IPS DF 4.7 (cell line): ENCODE measurements around the gene TCF7L2.
A peak's percentile ranks its signal among the peaks of the same experiment; 100 is the strongest.

Source experiments
- DNase-seq: peaks from one replicate; pipeline ENCODE4 v3.0.0-alpha.2; 2013; ENCODE audit warnings: low spot score; ENCODE audit errors: extremely low read depth

TCF7L2 gene

DNA sequence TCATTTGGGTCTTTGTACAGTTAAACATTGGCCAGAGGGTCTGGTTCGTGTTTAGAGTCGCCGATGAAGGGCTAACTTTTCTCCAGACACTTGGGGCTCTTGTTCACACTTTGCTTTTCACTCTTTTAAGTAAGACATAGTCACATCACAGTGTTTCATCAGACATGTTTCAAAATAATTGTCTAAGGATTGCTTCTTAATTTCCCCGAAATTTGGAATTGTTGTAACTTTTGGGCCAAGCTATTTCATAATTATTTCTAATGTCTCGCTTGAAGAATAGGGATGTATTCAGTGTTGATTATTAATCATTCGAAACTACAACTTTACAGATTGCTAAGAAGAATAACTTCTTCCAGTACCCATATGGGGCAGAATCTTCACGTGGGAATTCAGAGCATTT is 92.8 kb downstream of the TCF7L2 start:
- DNase-seq = no peak

- DNase-seq = no peak
Observed at GRCh38 chr10:113044016-113044755, 94.1 kb downstream of the TCF7L2 start.

GRCh38 chr10:113045147-113046055 is 95.4 kb downstream of the TCF7L2 start:
- no peak for DNase-seq

- DNase-seq = no peak
Observed at GRCh38 chr10:113047151-113047550, 97.1 kb downstream of the TCF7L2 start.

DNA sequence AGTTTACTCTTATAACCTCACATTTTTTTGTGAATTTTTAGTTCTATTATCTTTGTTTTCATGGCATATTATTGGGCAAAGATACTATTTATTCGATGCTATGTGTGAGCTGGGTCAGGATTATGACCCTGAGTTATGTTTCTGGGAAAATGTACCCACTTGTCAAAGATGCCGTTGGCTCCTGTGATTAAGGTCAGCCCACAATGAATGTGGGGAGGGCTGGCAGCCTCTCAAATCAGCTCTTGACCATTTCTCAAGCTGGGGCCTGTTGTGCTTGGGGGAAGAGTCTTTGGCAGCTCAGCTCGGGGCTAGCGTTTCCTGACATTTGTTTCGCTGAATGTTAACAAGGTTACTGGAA is 97.5 kb downstream of the TCF7L2 start:
- DNase-seq = no peak

DNA sequence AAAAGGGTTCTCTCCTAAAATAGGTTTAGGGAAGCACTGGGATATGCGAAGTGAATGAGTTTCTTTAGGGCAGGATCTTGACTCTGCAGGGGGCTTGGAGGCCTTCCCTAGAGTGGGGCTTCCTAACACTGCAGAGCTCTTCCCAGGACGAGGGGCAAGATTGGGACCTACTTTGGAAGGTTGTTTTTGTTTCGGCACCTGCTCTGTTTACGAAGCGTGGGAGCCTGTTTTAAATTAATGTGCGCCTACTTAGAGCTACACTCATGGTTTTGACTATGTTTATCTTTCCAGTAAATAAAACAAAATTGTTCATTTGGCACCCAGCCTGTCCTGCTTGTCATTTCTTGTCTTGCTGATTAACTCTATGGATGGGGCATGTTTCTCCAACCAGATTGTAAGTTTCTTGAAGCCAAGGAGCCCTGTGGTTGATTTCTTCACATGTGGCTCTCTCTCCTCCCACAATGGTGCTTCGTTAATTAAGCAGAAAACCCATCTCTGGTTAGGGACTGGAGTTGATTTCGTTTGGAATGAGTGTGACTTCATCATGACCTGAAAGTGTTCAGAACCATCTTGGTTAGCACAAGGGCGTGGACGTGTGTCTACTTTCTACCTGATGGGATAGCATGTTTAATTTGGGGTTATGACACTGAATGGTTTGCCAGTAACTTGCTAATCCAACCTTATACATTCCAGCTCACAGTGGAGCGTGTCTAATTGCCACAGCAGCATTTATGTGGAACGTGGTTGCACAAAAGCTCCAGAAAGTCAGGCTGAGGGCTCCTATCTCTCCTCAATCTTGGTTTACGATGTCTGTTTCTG is 98.1 kb downstream of the TCF7L2 start:
- DNase-seq = no peak

GRCh38 chr10:113049881-113050280 is 99.8 kb downstream of the TCF7L2 start:
- DNase-seq = no peak

- DNase-seq = no peak
Observed at GRCh38 chr10:113052076-113052830, 102.2 kb downstream of the TCF7L2 start.

DNA sequence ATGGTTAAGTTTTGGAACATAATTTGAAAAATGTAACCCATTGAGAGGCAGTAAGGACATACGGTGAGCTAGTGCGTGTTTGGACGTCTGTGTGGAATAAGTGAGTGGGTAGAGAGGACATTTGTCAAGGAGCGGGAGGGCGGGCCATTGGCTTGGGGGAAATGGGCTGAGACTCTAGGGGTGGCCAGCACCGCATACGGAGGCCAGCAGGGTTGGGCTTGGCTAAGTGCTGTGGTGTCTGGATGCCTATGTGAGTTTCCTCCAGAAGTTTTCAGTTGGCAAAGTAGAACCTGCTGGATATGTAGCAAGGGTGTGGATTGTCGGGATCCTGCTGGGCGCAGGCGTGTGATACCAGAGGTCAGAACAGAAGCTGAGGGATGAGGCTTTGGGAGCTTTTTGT is 103.0 kb downstream of the TCF7L2 start:
- DNase-seq = no peak

GRCh38 chr10:113053881-113054280 is 103.8 kb downstream of the TCF7L2 start:
- DNase-seq = peak; percentile 93

- DNase-seq = no peak
Observed at GRCh38 chr10:113055458-113055857, 105.4 kb downstream of the TCF7L2 start.

GRCh38 chr10:113056030-113056429 is 106.0 kb downstream of the TCF7L2 start:
- no peak for DNase-seq

GRCh38 chr10:113056441-113057021 is 106.5 kb downstream of the TCF7L2 start:
- no peak for DNase-seq

GRCh38 chr10:113057948-113058522 is 108.0 kb downstream of the TCF7L2 start:
- DNase-seq = no peak

DNA sequence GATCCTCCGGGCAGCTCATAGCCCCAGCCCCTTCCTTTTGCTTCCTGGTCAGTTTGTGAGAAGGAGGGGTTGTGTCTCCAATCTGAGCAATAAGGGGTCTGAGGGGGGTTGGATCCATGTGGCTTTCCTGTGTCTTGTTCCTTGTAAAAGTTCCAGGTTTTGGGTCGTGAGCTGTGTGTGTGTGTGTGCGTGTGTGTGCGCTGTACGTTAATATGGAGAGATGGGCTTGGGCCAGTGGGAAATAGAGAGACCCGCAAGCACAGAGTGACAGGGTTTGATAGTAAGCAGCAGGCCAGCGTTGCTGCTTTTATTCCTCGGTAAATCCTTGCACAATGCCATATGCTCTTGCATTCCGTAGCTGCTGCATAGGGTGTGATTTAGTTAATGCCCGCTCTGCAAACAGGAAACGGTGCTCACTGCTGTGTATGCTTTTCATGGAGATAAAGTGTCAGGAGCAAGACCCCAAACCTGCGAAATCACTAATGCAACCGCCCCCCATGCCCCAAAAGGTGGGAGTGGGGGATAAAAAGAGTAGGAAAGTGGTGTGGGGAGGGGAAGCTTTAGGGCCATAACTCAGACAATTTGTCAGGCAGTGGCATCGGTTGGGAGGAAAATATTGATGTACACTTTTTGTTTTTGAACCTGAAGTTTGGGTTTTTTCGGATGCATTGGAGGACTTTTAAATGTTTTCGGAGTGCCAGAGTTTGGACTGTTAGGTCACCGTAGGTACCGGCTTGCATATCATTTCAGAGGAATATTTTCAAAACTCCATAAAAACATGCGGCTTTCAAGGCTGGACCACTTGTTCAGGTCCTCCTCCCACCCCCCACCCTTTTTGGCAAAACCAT is 108.7 kb downstream of the TCF7L2 start:
- DNase-seq = no peak

DNA sequence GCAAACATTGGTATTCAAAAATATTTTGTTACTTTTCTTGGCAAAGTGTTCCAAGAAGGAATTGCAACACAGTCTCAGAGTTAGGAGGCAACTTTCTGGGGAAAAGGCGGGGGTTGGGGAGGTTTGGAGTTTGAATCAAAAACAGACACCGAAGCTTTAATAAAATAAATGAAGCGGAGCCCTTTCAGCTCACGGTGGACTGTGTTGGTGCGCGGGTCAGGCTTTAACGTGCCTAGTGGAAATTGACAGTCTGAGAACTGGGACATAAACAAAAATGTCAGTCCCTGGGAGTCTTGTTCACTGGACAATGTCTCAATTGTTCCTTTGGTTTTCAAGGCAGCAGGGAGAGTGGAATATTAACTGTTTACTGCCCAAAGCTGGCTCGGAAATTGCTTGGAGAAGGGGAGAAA is 109.3 kb downstream of the TCF7L2 start:
- no peak for DNase-seq

DNA sequence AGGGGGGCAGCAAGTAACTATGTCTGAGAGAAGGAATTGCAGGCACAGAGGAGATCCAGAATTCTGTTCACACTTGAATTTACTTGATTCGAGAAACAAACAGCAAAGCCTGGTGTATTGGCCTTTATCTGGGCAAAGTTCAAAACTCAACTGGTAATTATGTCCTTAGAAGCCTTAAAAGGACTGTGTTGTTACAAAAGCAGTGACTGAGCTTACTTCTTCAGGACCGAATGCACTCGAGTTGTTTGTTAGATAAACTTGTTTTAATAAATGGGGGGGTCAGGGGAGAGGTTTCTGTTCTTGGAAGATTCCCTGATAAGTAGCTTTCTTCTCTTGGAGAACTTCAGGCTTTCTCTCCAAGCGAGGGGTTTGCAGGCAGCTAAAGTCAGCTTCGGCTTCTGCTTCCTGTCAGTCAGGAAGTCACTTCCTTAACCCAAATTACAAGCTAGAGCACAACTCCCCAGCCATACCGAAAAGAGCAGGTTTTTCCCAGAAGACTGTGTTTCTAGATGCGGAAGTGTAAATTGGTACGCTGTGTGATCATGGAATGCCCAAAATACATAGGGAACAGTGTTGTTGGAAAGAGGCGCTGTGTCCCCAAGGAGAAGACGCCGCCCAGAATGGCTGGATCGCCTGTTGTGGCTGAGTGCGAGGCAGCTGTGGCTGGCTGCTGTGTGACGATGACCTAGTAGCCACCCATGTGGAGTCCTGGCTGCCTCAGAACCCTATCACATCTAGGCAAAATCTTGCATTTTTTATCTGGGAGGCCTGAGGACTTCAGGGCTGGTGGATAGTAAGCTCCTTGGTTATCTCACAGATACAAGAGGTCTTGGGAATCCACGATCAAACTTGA is 110.4 kb downstream of the TCF7L2 start:
- no peak for DNase-seq

DNA sequence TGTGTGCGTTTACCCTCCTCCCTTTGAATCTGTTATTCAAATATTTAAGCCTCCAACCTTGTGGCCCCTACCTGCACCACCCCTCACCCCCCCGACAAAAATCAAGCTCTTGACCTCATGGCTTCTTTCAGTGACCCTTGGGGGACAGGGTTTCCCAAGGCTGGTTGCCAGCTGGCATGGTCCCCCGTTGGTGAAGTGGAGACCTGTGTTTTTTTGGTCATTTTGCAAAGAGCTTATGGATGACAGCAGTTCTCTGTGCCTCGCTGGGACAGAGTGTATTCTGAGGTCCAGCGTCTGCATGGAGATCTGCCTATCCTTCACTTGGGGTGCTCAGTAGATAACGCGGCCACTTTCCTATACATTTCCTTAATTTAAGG is 111.0 kb downstream of the TCF7L2 start:
- DNase-seq = no peak

DNA sequence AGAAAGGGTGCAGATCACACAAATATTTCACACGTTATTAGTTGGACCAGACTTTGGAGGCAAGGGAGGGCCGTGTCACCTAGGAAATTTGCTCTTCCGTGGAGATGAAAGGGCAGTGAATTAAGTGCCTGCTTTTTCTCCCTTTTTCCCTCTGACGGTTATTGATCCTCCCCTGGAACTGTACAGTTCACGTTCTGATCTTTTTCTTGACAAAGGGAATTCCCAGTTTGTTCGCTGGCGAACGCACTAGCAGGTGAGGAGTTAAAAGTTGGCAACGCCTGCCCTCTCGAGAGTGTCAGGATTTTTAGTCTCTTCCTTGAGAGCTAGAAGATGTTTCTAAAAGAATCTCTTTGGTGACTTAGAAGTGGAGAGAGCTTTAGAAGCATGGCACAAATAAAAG is 111.5 kb downstream of the TCF7L2 start:
- DNase-seq = no peak
